ENCODE data around the gene SENP7.
"Not testable (repeated sequence)": the region's sequence is repeated elsewhere in the genome, so short reads cannot be mapped to it uniquely, and the experiment has no call there.

Gene SENP7

GRCh38 chr3:101512646-101513418 is at the start of gene SENP7:
SENP7 (minus strand) TSS chr3:101513212; CDS start chr3:101513130, 82 bp downstream.
- peak; percentile 68 to 92 (median 82) for DNase-seq
- intact Hi-C loops (cut with DNase I): loop anchor here (5.0 kb wide), 1 partner anchor 59 kb away; the partner anchor contains the start of gene PCNP

- DNase-seq: peak; percentile 85 to 98 (median 94)
- intact Hi-C loops (cut with DNase I): no loop called here
These were observed 48.8 kb upstream of the SENP7 start, which contains the start of gene TRMT10C for GRCh38 chr3:101561630-101562328. TRMT10C (plus strand) TSS chr3:101561868; CDS start chr3:101564782, 2,914 bp downstream.

GRCh38 chr3:101556064-101556463 is 43.1 kb upstream of the SENP7 start:
- DNase-seq: no peak
- intact Hi-C loops (cut with DNase I): no loop called here

GRCh38 chr3:101553381-101553780 is 40.4 kb upstream of the SENP7 start:
- intact Hi-C loops (cut with DNase I); DNase-seq: not testable (repeated sequence)

GRCh38 chr3:101551359-101552081 is 38.5 kb upstream of the SENP7 start:
- DNase-seq; intact Hi-C loops (cut with DNase I): not testable (repeated sequence)

- intact Hi-C loops (cut with DNase I): no loop called here
- DNase-seq: no peak
These were observed 36.5 kb upstream of the SENP7 start for GRCh38 chr3:101549473-101549872.

GRCh38 chr3:101548527-101549105 is 35.6 kb upstream of the SENP7 start:
- no peak for DNase-seq

GRCh38 chr3:101544161-101544850 is 31.3 kb upstream of the SENP7 start:
- intact Hi-C loops (cut with DNase I): no loop called here
- DNase-seq: no peak

More at GRCh38 chr3:101548527-101549105, 35.6 kb upstream of the SENP7 start:
- intact Hi-C loops (cut with DNase I): no loop called here

GRCh38 chr3:101542957-101543356 is 29.9 kb upstream of the SENP7 start:
- intact Hi-C loops (cut with DNase I): no loop called here
- DNase-seq: no peak

GRCh38 chr3:101536955-101537354 is 23.9 kb upstream of the SENP7 start:
- intact Hi-C loops (cut with DNase I); DNase-seq: not testable (repeated sequence)

- intact Hi-C loops (cut with DNase I): no loop called here
- DNase-seq: no peak
These were observed 23.3 kb upstream of the SENP7 start for GRCh38 chr3:101536266-101536665.

GRCh38 chr3:101535221-101535620 is 22.2 kb upstream of the SENP7 start:
- no peak for DNase-seq
- intact Hi-C loops (cut with DNase I): no loop called here

- no peak for DNase-seq
- intact Hi-C loops (cut with DNase I): no loop called here
These were observed 20.6 kb upstream of the SENP7 start for GRCh38 chr3:101533603-101533968.

- intact Hi-C loops (cut with DNase I): no loop called here
- no peak for DNase-seq
These were observed 20.0 kb upstream of the SENP7 start for GRCh38 chr3:101532783-101533602.

- intact Hi-C loops (cut with DNase I): no loop called here
- no peak for DNase-seq
These were observed 18.6 kb upstream of the SENP7 start for GRCh38 chr3:101531473-101532086.

GRCh38 chr3:101530686-101531047 is 17.7 kb upstream of the SENP7 start:
- intact Hi-C loops (cut with DNase I): no loop called here
- DNase-seq: no peak

GRCh38 chr3:101529816-101530685 is 17.0 kb upstream of the SENP7 start:
- no peak for DNase-seq
- intact Hi-C loops (cut with DNase I): no loop called here
